Cerebellar cortex (tissue), 1 donor: Measurements from ENCODE around the gene ST3GAL4.
A peak's percentile ranks its signal among the peaks of the same experiment; 100 is the strongest.
"Not testable (repeated sequence)": the region's sequence is repeated elsewhere in the genome, so short reads cannot be mapped to it uniquely, and the experiment has no call there.

ENCODE experiments used
- DNase-seq: peaks from one replicate; pipeline ENCODE4 v3.0.0-alpha.2; 2015; ENCODE audit warnings: low spot score

Gene ST3GAL4

GRCh38 chr11:126387857-126388256 is 32.4 kb downstream of the ST3GAL4 start:
- DNase-seq, result no peak

GRCh38 chr11:126390272-126390867 is 34.9 kb downstream of the ST3GAL4 start:
- no peak for DNase-seq

DNA sequence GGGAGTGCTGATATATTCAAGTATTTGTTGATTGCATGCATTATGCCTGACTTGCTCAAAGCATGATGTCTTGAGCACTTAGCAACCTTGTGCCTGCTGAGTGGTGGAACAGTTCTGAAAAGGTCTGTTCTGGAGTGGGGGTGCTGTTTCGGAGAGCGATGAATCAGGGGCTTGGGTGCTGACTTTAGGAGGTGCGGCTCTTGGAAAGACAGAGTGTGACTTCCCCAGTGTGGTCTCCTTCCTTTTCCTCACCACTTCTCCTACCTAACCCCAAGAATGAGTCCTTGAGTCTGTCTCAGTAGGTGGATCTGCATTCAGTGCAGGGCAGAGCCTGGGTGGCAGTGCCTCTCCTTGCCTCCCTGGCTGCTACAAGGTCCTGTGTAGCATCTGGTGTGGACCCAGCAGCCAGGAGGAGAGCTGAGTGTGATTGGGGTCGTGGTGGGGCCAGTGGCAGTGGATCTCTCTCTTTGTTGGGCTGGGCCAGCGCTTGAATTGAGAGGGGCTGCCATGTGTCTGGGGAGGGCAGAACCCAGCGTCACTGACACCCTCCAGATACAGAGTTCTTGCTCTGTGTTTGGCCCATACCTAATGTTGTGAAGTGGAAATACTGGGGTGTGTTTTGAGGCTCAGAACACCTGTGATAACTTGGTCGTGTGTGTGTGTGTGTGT is 35.9 kb downstream of the ST3GAL4 start:
- DNase-seq, result no peak

DNA sequence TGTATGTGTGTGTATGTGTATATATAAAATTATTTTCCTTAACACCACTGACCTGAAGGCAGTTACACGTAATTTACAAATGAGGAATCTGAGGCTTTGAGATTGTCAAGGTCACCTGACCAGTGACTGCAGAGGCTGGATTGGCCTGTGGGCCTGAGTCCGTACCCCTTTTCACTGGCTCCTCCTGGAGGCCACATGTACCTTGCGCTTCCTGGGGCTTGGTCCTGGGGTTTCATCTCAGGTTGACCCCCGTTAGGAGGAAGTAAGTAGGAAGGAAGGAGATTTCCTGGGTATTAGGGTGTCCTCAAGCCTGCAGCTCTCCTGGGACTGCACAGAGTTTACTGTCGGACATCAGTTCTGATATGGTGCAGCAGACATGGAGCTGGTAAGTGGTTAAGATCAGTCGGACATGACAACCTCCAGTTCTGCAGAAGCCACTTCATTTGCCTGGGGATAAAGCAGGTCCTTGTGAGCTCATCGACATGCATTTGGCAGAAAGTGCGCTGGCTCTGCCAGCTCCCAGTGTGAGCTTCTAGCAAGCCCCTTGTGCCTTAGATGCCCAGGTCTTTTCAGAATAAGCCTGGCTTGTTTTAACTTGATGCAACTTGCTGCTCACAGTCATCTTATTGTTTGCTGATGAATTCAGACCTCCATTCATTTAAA is 36.6 kb downstream of the ST3GAL4 start:
- peak; percentile 23 for DNase-seq

GRCh38 chr11:126392633-126393013 is 37.1 kb downstream of the ST3GAL4 start:
- DNase-seq, result no peak

DNA sequence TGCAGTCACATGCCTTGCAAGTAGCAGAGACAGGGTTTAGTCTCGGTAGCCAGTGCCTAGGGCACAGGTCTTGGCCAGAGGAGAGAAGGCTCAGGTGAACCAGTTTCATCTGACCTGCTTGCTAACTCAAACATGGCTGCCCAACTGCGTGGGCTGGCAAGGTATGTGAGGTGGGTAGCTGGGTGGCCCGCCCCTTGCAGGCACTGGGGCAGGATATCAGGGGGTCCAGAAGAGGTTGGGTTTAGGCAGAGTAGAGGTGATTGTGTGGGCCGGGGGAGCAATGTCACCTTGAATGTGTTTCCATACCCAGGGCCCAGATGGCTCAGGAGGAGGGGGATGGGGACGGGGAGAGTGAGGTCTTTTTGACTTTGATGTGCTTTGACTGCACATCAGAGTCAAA is 37.7 kb downstream of the ST3GAL4 start:
- no peak for DNase-seq

- DNase-seq, result no peak
Measured at GRCh38 chr11:126394036-126394435, 38.5 kb downstream of the ST3GAL4 start.

DNA sequence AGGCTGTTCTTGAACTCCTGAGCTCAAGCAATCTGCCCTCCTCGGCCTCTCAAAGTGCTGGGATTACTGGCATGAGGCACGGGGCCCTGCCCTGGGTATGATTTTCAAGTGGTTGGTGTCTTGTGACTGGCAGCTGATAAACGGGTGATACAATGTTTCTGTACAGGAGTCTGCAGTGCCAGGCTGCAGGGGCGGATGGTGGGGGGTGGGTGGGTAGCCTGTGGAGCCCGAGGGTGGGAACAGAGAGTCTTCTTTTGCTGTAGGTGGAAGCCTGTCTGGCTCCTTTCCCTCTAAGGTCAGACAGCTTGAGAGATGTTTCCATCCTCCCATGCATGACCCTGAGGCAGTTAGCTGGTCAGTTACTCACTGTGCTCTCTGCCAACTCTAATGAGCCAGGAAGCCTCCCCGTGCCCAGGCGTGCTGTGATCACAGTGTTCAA is 39.2 kb downstream of the ST3GAL4 start:
- not testable (repeated sequence) for DNase-seq

- DNase-seq, result not testable (repeated sequence)
Measured at GRCh38 chr11:126395784-126396183, 40.3 kb downstream of the ST3GAL4 start.

- not testable (repeated sequence) for DNase-seq
Measured at GRCh38 chr11:126396266-126396665, 40.8 kb downstream of the ST3GAL4 start.

DNA sequence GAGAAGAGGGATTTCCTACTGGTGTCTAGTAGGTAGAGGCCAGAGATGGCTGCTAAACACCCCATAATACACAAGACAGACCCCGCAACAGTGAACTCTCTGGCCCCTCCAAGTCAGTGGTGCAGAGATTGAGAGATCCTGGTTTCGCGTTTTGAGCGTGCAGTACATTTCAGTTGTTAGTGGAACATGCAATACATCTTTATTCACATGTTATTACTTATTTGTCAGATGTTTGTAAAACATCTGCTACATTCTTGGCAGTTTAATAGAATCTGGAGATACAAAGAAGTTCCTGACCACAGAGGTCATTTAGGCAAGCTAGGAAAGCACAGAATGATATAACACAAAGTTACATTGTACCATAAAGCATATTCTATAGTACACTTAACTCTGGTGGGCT is 41.5 kb downstream of the ST3GAL4 start:
- no peak for DNase-seq

DNA sequence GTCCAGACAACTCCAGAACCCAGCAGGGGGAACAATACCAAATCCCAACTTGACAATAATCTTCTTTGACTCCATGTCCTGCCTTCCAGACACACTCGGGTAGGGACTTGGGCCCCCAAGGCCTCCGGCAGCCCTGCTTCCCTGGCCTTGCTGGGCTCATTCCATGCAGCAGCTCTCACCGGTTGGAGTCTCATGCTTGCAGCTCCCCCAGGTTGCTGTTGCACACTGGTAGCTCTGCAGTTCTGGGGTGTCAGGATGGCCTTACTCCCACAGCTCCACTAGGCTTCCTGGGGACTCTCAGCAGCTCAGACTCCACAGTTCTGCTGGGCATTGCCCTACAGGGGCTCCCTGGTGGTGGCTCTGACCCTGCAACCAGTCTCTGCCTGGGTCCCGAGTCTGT is 42.8 kb downstream of the ST3GAL4 start:
- DNase-seq, result no peak

GRCh38 chr11:126398721-126399120 is 43.2 kb downstream of the ST3GAL4 start:
- DNase-seq, result no peak

GRCh38 chr11:126400019-126400418 is 44.5 kb downstream of the ST3GAL4 start:
- DNase-seq, result no peak

GRCh38 chr11:126400479-126400878 is 45.0 kb downstream of the ST3GAL4 start:
- DNase-seq, result no peak

DNA sequence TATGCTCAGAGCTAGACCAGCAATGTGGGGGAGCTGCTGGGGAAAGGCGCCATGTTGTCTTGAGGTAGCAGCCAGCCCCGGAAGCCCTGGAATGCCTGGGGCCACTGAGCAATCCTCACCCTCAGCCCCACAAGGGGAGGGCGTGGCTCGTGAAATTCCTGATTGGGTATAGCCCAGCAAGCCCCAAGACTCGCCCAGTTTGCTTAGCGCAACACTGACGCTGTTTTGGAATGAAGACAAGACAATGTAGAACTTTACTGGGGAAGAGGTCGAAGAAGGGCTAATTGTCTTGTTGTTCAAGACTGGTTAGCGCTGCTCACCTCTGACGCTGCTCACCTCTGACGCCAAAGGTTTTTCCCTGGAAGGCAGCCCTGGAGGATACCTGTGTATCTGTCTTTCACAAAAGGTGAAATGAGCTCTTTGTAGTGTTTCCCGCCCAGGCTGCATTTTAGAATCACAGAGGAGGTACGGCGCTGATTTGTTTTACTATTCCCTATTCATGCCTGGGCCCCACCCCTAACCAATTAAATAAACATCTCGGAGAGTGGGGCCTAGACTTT is 47.6 kb downstream of the ST3GAL4 start:
- DNase-seq, result no peak

DNA sequence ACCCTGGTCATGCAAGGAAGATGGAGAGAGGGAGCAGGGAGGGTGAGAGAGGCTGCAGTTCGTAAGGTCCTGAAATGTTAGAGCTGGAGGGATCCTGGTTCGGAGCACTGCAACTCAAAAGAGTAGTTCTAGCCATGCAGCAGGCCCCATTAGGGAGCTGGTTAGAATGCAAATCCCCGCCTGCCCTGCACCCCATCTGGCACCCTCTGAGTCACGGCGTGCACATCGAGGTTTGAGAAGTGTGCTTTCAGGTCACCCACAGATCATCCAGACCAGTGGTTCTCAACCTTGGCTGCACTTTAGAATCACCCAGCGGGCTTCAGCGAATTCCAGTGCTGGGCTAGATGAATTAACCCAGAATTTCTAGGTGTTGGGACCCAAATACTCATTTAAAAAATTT is 48.2 kb downstream of the ST3GAL4 start:
- no peak for DNase-seq

GRCh38 chr11:126404367-126404766 is 48.9 kb downstream of the ST3GAL4 start:
- DNase-seq, result no peak

GRCh38 chr11:126405374-126405773 is 49.9 kb downstream of the ST3GAL4 start:
- DNase-seq, result no peak

DNA sequence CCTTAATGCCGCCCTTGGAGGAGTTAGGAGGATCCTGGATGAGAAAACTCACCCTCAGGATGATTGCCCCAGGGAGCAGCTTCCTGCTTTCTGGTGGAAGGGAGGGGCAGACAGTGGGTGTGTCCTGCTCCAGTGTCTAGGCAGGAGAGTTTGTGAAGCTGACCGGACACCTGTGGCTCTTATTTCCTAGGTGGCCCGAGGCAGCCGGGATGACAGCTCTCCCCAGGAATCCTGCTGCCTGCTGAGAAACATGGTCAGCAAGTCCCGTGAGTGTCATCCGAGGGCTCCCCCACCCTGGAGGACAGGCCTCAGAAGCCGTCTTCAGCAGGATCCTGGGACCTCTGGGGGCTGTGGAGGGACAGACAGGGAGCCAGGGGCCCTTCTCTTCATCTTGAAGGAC is 50.4 kb downstream of the ST3GAL4 start:
- no peak for DNase-seq

DNA sequence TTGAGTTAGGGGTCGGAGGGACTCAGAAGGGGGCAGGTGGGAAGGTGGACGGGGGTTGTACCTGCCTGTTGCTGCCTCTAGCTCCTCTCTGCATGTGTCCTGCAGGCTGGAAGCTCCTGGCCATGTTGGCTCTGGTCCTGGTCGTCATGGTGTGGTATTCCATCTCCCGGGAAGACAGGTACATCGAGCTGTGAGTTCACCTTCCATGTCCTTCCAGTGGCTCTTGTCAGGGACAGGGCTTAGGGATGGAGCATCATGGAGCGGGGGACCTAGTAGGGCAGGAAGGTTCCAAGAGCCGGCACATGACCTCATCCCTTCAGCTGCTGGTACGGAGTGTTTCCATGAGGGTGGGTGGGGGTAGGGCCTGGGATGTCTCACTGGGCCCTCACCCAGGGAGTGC is 50.9 kb downstream of the ST3GAL4 start:
- DNase-seq, result no peak

GRCh38 chr11:126407101-126407521 is 51.6 kb downstream of the ST3GAL4 start:
- no peak for DNase-seq

DNA sequence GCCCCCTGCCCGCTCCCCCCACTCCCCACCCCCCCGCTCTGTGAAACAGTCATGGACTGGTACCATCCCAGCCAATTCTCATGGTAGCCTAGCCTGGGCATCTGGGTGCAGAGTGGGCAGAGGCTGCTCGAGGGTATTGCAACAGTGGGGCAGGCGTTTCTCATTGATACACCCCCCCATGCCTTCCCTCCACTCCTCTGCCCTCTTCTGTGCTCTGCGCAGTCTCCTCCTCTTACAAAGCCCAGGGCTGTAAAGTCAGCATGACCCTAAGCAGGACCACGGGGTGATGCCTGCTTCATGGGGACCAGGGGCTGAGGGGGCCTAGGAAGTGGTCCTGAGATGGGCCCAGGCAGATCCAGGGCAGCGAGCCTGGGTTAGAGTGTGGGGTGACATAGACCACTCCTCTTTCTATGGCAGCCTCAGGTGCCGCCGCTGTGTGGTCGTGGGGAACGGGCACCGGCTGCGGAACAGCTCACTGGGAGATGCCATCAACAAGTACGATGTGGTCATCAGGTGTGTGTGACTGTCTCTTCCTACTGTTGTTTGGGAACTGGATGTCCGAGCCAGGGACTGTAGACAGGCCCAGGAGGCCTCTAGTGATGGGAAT is 52.3 kb downstream of the ST3GAL4 start:
- DNase-seq, result no peak
